Esophagus squamous epithelium (tissue), 4 donors: ENCODE results near the gene DLGAP1.

ENCODE experiments used
- POLR2A ChIP-seq, 4 donors: fragments of 450-650 bp; IDR thresholded peaks; one replicate each; pipeline ENCODE4 v1.6.1; 2017; ENCODE audit warnings: antibody characterized with exemption in 4 of 4, mild to moderate bottlenecking in 4 of 4, moderate library complexity in 3 of 4
- TF ChIP-seq, protein P1 (sequence below), 6 experiments: fragments of 450-650 bp in 4 of 6; fragments of 200-600 bp in 2 of 6; sonication (generic) in 2 of 6; IDR thresholded peaks; one replicate each; pipeline ENCODE4 v1.5.1; 2016 to 2019; ENCODE audit warnings: antibody characterized with exemption in 6 of 6, mild to moderate bottlenecking in 4 of 6, moderate library complexity in 4 of 6

GRCh38 chr18:4252829-4253228, 202.3 kb downstream of the DLGAP1 start:
- TF ChIP-seq, protein P1, sequence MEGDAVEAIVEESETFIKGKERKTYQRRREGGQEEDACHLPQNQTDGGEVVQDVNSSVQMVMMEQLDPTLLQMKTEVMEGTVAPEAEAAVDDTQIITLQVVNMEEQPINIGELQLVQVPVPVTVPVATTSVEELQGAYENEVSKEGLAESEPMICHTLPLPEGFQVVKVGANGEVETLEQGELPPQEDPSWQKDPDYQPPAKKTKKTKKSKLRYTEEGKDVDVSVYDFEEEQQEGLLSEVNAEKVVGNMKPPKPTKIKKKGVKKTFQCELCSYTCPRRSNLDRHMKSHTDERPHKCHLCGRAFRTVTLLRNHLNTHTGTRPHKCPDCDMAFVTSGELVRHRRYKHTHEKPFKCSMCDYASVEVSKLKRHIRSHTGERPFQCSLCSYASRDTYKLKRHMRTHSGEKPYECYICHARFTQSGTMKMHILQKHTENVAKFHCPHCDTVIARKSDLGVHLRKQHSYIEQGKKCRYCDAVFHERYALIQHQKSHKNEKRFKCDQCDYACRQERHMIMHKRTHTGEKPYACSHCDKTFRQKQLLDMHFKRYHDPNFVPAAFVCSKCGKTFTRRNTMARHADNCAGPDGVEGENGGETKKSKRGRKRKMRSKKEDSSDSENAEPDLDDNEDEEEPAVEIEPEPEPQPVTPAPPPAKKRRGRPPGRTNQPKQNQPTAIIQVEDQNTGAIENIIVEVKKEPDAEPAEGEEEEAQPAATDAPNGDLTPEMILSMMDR (IDR thresholded peaks at IDR 0.05) = no peak
- no peak for TF ChIP-seq POLR2A (IDR thresholded peaks at IDR 0.05)
